Measurements from ENCODE around the gene UBE2H. TPM values are rescaled to one million over a fixed set of nuclear protein-coding genes. Genes with fewer than 3 reads are reported as not detected.
"Not testable (repeated sequence)": the region's sequence is repeated elsewhere in the genome, so short reads cannot be mapped to it uniquely, and the experiment has no call there.

Gene UBE2H
- total RNA-seq, 1 donor from 2014 or later, result 27.1 TPM

- not testable (repeated sequence) for H3K27me3 Mint-ChIP-seq (ENCODE audit: insufficient read depth)
These were observed 58.6 kb downstream of the UBE2H start for GRCh38 chr7:129894184-129894583.

GRCh38 chr7:129890090-129890489, 62.7 kb downstream of the UBE2H start:
- intact Hi-C loops (cut with micrococcal nuclease), result no loop called here
- H3K9me3 Mint-ChIP-seq, result no peaks in the 10 kb centered on the region
- H3K27me3 Mint-ChIP-seq (ENCODE audit: insufficient read depth), result no peaks in the 10 kb centered on the region
- DNase-seq (ENCODE audit: low spot score), result no peak
- H3K4me3 Mint-ChIP-seq, result no peak overlapping the region
- peaks cover 5% of the 10 kb centered on the region for H3K36me3 Mint-ChIP-seq (ENCODE audit: low read depth)
- no peak overlapping the region for H3K27ac Mint-ChIP-seq
- H3K4me1 Mint-ChIP-seq (ENCODE audit: low read depth), result no peaks in the 10 kb centered on the region

More at GRCh38 chr7:129894184-129894583, 58.6 kb downstream of the UBE2H start:
- H3K27ac Mint-ChIP-seq; DNase-seq (ENCODE audit: low spot score); intact Hi-C loops (cut with micrococcal nuclease); H3K4me3 Mint-ChIP-seq; H3K4me1 Mint-ChIP-seq (ENCODE audit: low read depth); H3K9me3 Mint-ChIP-seq; H3K36me3 Mint-ChIP-seq (ENCODE audit: low read depth): not testable (repeated sequence)

- Mint-ChIP-seq H3K27me3 (ENCODE audit: insufficient read depth) (no peaks in the 10 kb centered on the region), H3K9me3 (no peaks in the 10 kb centered on the region), H3K4me1 (ENCODE audit: low read depth) (no peaks in the 10 kb centered on the region), H3K36me3 (ENCODE audit: low read depth) (peaks cover 5% of the 10 kb centered on the region), H3K27ac (no peak overlapping the region), H3K4me3 (no peak overlapping the region)
- DNase-seq (ENCODE audit: low spot score), result no peak
- intact Hi-C loops (cut with micrococcal nuclease), result no loop called here
These were observed 63.5 kb downstream of the UBE2H start for GRCh38 chr7:129889133-129889844.

DNA sequence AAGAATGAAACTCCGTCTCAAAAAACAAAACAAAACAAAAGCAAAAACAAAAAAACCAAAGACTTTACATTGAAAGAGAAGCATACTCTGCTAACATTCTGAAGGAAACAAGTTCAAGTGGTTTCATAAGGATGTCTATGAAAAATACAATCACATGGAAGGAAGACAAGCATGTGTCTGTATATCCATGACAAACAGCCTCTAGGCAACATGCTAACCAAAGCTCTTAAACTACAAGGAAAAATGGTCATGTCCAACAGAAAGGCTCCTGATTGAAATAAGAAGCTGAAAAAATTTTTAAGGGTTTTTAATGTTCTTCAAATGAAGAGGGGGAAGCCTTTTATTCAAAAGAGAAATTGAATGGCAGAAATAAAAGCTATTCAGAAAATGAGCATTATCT, 64.9 kb downstream of the UBE2H start:
- no peak overlapping the region for H3K27ac Mint-ChIP-seq
- no peaks in the 10 kb centered on the region for H3K27me3 Mint-ChIP-seq (ENCODE audit: insufficient read depth)
- peaks cover 3% of the 10 kb centered on the region for H3K36me3 Mint-ChIP-seq (ENCODE audit: low read depth)
- H3K4me1 Mint-ChIP-seq (ENCODE audit: low read depth), result no peaks in the 10 kb centered on the region
- DNase-seq (ENCODE audit: low spot score), result no peak
- no peaks in the 10 kb centered on the region for H3K9me3 Mint-ChIP-seq
- intact Hi-C loops (cut with micrococcal nuclease), result no loop called here
- no peak overlapping the region for H3K4me3 Mint-ChIP-seq

DNA sequence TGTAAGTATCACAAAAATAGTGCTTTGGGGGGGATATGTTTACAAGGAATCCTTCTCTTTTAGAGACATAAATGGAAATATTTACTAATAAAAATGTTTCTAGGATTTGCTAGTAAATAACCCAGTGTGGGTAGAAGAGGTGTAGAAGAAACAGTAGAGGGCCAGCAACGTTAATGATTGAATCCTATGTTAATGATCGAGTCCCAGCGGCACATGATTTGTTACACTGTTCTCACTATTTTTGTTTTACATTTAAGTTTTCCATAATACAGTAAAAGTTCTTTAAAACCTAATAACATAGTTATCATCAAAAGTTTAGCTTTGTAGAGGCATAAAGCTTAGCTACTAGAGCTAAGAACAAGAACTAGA, 66.0 kb downstream of the UBE2H start:
- Mint-ChIP-seq H3K27ac (no peak overlapping the region), H3K9me3 (no peaks in the 10 kb centered on the region), H3K36me3 (ENCODE audit: low read depth) (peaks cover 3% of the 10 kb centered on the region), H3K4me1 (ENCODE audit: low read depth) (no peaks in the 10 kb centered on the region), H3K27me3 (ENCODE audit: insufficient read depth) (no peaks in the 10 kb centered on the region), H3K4me3 (no peak overlapping the region)
- DNase-seq (ENCODE audit: low spot score), result no peak
- intact Hi-C loops (cut with micrococcal nuclease), result no loop called here

DNA sequence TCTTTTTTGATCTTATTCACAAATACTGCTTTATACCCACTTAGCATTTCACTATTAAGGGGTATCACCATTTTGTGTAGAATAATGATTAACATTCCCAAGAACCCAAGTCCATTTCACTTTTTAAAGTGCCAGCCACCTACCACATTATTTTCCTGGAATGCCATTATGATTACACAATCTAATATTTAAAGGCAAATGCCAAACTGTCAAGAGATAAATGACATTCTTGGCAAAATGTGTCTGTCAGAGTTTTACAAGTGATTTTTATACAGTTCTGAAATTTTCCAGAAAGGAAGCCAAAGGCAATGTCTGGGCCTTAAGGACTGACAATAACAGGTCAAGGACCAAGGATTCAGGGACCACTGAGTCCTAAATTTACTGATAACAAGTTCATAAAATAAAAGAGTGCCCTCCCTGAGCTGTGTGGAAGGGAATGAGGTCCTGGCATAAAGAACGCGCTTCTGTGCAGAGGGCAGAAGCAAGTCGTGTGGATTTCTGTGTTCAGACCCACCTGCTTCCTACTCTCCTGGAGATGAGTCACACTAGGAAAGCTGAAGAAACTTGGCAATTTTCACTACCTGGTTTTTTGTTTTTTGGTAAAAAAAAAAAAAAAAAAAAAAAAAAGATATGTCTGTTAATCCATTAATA, 66.5 kb downstream of the UBE2H start:
- Mint-ChIP-seq H3K27me3 (ENCODE audit: insufficient read depth) (no peaks in the 10 kb centered on the region), H3K27ac (no peak overlapping the region), H3K36me3 (ENCODE audit: low read depth) (peaks cover 3% of the 10 kb centered on the region), H3K4me1 (ENCODE audit: low read depth) (no peaks in the 10 kb centered on the region), H3K4me3 (no peak overlapping the region), H3K9me3 (no peaks in the 10 kb centered on the region)
- intact Hi-C loops (cut with micrococcal nuclease), result no loop called here
- DNase-seq (ENCODE audit: low spot score), result no peak

GRCh38 chr7:129884495-129884894, 68.3 kb downstream of the UBE2H start:
- H3K36me3 Mint-ChIP-seq (ENCODE audit: low read depth), result peaks cover 6% of the 10 kb centered on the region
- H3K9me3 Mint-ChIP-seq, result no peaks in the 10 kb centered on the region
- H3K27ac Mint-ChIP-seq, result no peak overlapping the region
- intact Hi-C loops (cut with micrococcal nuclease), result no loop called here
- no peak for DNase-seq (ENCODE audit: low spot score)
- H3K27me3 Mint-ChIP-seq (ENCODE audit: insufficient read depth), result no peaks in the 10 kb centered on the region
- H3K4me3 Mint-ChIP-seq, result no peak overlapping the region
- H3K4me1 Mint-ChIP-seq (ENCODE audit: low read depth), result peaks cover 11% of the 10 kb centered on the region

GRCh38 chr7:129883151-129883550, 69.6 kb downstream of the UBE2H start:
- no peak for DNase-seq (ENCODE audit: low spot score)
- peaks cover 13% of the 10 kb centered on the region for H3K36me3 Mint-ChIP-seq (ENCODE audit: low read depth)
- H3K27ac Mint-ChIP-seq, result no peak overlapping the region
- peaks cover 18% of the 10 kb centered on the region for H3K4me1 Mint-ChIP-seq (ENCODE audit: low read depth)
- no peaks in the 10 kb centered on the region for H3K27me3 Mint-ChIP-seq (ENCODE audit: insufficient read depth)
- no peaks in the 10 kb centered on the region for H3K9me3 Mint-ChIP-seq
- intact Hi-C loops (cut with micrococcal nuclease), result no loop called here
- no peak overlapping the region for H3K4me3 Mint-ChIP-seq

DNA sequence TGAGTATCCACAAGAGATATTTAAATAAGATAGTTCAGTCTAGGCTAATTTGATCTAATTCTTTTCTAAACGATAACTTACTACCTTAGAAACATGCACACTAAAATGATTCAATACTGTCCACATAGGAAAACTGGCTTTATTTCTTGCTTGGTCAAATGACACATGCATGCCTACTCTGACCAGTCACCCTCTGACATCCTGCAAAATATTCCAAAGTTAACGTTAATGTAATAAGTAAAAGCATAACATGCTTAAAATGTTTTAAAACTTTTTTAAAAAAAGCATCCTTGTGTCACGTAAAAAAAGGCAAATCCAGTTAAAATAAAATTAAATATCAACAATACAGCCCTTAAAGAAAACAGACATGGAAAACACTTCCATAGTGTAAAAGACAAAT, 70.2 kb downstream of the UBE2H start:
- Mint-ChIP-seq H3K36me3 (ENCODE audit: low read depth) (peaks cover 17% of the 10 kb centered on the region), H3K27me3 (ENCODE audit: insufficient read depth) (no peaks in the 10 kb centered on the region), H3K9me3 (no peaks in the 10 kb centered on the region), H3K4me3 (no peak overlapping the region), H3K27ac (no peak overlapping the region), H3K4me1 (ENCODE audit: low read depth) (peaks cover 18% of the 10 kb centered on the region)
- no peak for DNase-seq (ENCODE audit: low spot score)
- intact Hi-C loops (cut with micrococcal nuclease), result no loop called here

- Mint-ChIP-seq H3K4me3 (no peak overlapping the region), H3K27ac (no peak overlapping the region), H3K36me3 (ENCODE audit: low read depth) (peaks cover 27% of the 10 kb centered on the region), H3K27me3 (ENCODE audit: insufficient read depth) (no peaks in the 10 kb centered on the region), H3K4me1 (ENCODE audit: low read depth) (peaks cover 29% of the 10 kb centered on the region), H3K9me3 (no peaks in the 10 kb centered on the region)
- no peak for DNase-seq (ENCODE audit: low spot score)
- intact Hi-C loops (cut with micrococcal nuclease), result no loop called here
These were observed 75.5 kb downstream of the UBE2H start for GRCh38 chr7:129877146-129877792.

GRCh38 chr7:129875745-129876411, 76.9 kb downstream of the UBE2H start:
- Mint-ChIP-seq H3K4me3 (no peak overlapping the region), H3K27me3 (ENCODE audit: insufficient read depth) (no peaks in the 10 kb centered on the region), H3K36me3 (ENCODE audit: low read depth) (peaks cover 29% of the 10 kb centered on the region), H3K4me1 (ENCODE audit: low read depth) (peaks cover 29% of the 10 kb centered on the region), H3K27ac (no peak overlapping the region), H3K9me3 (no peaks in the 10 kb centered on the region)
- DNase-seq (ENCODE audit: low spot score), result no peak
- intact Hi-C loops (cut with micrococcal nuclease), result no loop called here

- intact Hi-C loops (cut with micrococcal nuclease), result no loop called here
- no peaks in the 10 kb centered on the region for H3K9me3 Mint-ChIP-seq
- H3K36me3 Mint-ChIP-seq (ENCODE audit: low read depth), result peaks cover 30% of the 10 kb centered on the region
- H3K4me3 Mint-ChIP-seq, result no peak overlapping the region
- H3K27ac Mint-ChIP-seq, result no peak overlapping the region
- peaks cover 24% of the 10 kb centered on the region for H3K4me1 Mint-ChIP-seq (ENCODE audit: low read depth)
- no peak for DNase-seq (ENCODE audit: low spot score)
- no peaks in the 10 kb centered on the region for H3K27me3 Mint-ChIP-seq (ENCODE audit: insufficient read depth)
These were observed 77.6 kb downstream of the UBE2H start for GRCh38 chr7:129875160-129875559.

- no peak overlapping the region for H3K4me3 Mint-ChIP-seq
- H3K27ac Mint-ChIP-seq, result no peak overlapping the region
- H3K4me1 Mint-ChIP-seq (ENCODE audit: low read depth), result peaks cover 21% of the 10 kb centered on the region
- H3K36me3 Mint-ChIP-seq (ENCODE audit: low read depth), result peaks cover 32% of the 10 kb centered on the region
- H3K9me3 Mint-ChIP-seq, result no peaks in the 10 kb centered on the region
- no peaks in the 10 kb centered on the region for H3K27me3 Mint-ChIP-seq (ENCODE audit: insufficient read depth)
- DNase-seq (ENCODE audit: low spot score), result no peak
- intact Hi-C loops (cut with micrococcal nuclease), result no loop called here
These were observed 78.0 kb downstream of the UBE2H start for GRCh38 chr7:129874722-129875121.

All from activated T-helper 1 cell treated with anti-CD3 and anti-CD28 coated beads, Interleukin-12 subunit alpha, Interleukin-12 subunit beta, Interleukin-2, Interleukin-4 antibody, amounts not matched to agents 30 ng/mL and 10 ng/mL and 1 ng/mL, durations not matched to agents 14 hours and 24 hours and 36 hours (primary cell).